Neural progenitor cell (in vitro differentiated cells): ENCODE measurements around the gene SSBP2. TPM values are rescaled to one million over a fixed set of nuclear protein-coding genes. Genes with fewer than 3 reads are reported as not detected.

Experiments used
- DNase-seq: peaks from one replicate; pipeline ENCODE4 v3.0.0-alpha.2; 2016; ENCODE audit warnings: low spot score
- H2AFZ ChIP-seq: fragments of 200-600 bp; sonication (generic); replicated peaks from 2 replicates; pipeline ENCODE4 v1.6.1; 2016; ENCODE audit warnings: antibody characterized with exemption
- H3F3A ChIP-seq: fragments of 200-600 bp; sonication (generic); 2 replicates; pipeline ENCODE4 v1.6.1; 2016; ENCODE audit warnings: antibody characterized with exemption, low read depth
- H3K27ac ChIP-seq: fragments of 200-600 bp; sonication (generic); 2 replicates; pipeline ENCODE4 v1.5.1; 2016; ENCODE audit warnings: mild to moderate bottlenecking
- H3K27me3 ChIP-seq: fragments of 200-600 bp; sonication (generic); 2 replicates; pipeline ENCODE4 v1.6.1; 2016; ENCODE audit warnings: mild to moderate bottlenecking, moderate library complexity
- H3K36me3 ChIP-seq: fragments of 200-600 bp; sonication (generic); 2 replicates; pipeline ENCODE4 v1.5.1; 2016
- H3K4me1 ChIP-seq: fragments of 200-600 bp; sonication (generic); 2 replicates; pipeline ENCODE4 v1.6.1; 2016; ENCODE audit warnings: mixed run types
- H3K4me2 ChIP-seq: fragments of 200-600 bp; sonication (generic); 2 replicates; pipeline ENCODE4 v1.6.1; 2016
- H3K4me3 ChIP-seq: fragments of 200-600 bp; sonication (generic); 2 replicates; pipeline ENCODE4 v1.5.1; 2016
- H3K79me2 ChIP-seq: fragments of 200-600 bp; sonication (generic); 2 replicates; pipeline ENCODE4 v1.6.1; 2016; ENCODE audit warnings: low read depth
- H3K9ac ChIP-seq: fragments of 200-600 bp; sonication (generic); 2 replicates; pipeline ENCODE4 v1.6.1; 2016
- H3K9me3 ChIP-seq: fragments of 200-600 bp; sonication (generic); 2 replicates; pipeline ENCODE4 v1.5.1; 2016; ENCODE audit warnings: low read depth
- H4K20me1 ChIP-seq: fragments of 200-600 bp; sonication (generic); 2 replicates; pipeline ENCODE4 v1.6.1; 2016; ENCODE audit warnings: low read depth
- H3K27ac Mint-ChIP-seq: 3 replicates; pipeline ENCODE4 v1.8.0; 2021; ENCODE audit warnings: mixed read lengths
- H3K27me3 Mint-ChIP-seq: 2 replicates; pipeline ENCODE4 v1.8.0; 2022; ENCODE audit warnings: low read depth, mild to moderate bottlenecking, inconsistent platforms, moderate library complexity, mixed read lengths; ENCODE audit not compliant: insufficient read depth
- H3K36me3 Mint-ChIP-seq: 3 replicates; pipeline ENCODE4 v1.8.0; 2021; ENCODE audit warnings: mixed read lengths
- H3K4me1 Mint-ChIP-seq: 3 replicates; pipeline ENCODE4 v1.8.0; 2021; ENCODE audit warnings: mixed read lengths
- H3K4me3 Mint-ChIP-seq: 3 replicates; pipeline ENCODE4 v1.8.0; 2021; ENCODE audit warnings: mild to moderate bottlenecking, moderate library complexity, mixed read lengths
- H3K9me3 Mint-ChIP-seq: 3 replicates; pipeline ENCODE4 v1.8.0; 2020; ENCODE audit warnings: mixed read lengths
- CTCF ChIP-seq: fragments of 200-600 bp; sonication (generic); IDR thresholded peaks from 2 replicates; pipeline ENCODE4 v1.5.1; 2017; ENCODE audit warnings: antibody characterized with exemption, mild to moderate bottlenecking
- EZH2 ChIP-seq: fragments of 200-600 bp; sonication (generic); IDR thresholded peaks from 2 replicates; pipeline ENCODE4 v1.6.1; 2017; ENCODE audit warnings: antibody characterized with exemption, mild to moderate bottlenecking, moderate library complexity
- EZH2phosphoT487 ChIP-seq: fragments of 200-600 bp; sonication (generic); IDR thresholded peaks from 2 replicates; pipeline ENCODE4 v1.6.1; 2017; ENCODE audit warnings: antibody characterized with exemption
- total RNA-seq: library from RNA; depleted of rRNA; stranded (reverse); fragments of >200 nt; gene quantifications from 2 replicates; pipeline ENCODE4 v1.2.3, GENCODE V29; 2015; ENCODE audit warnings: low replicate concordance

The SSBP2 gene
- total RNA-seq, 1 donor from 2014 or later = 175 TPM

- peak overlapping the region; percentile 84 for H3K4me2 ChIP-seq
- peak overlapping the region; percentile 84 for H3K4me3 ChIP-seq
- peaks cover 70% of the 10 kb centered on the region for H3K4me1 ChIP-seq
- Mint-ChIP-seq H3K4me1 (peaks cover 50% of the 10 kb centered on the region), H3K9me3 (peaks cover 3% of the 10 kb centered on the region), H3K27ac (no peak overlapping the region), H3K27me3 (no peaks in the 10 kb centered on the region), H3K4me3 (peak overlapping the region; percentile 94), H3K36me3 (peaks cover 3% of the 10 kb centered on the region)
- H3F3A ChIP-seq = peaks cover 25% of the 10 kb centered on the region
- H3K79me2 ChIP-seq = peaks cover 71% of the 10 kb centered on the region
- H3K9me3 ChIP-seq = no peaks in the 10 kb centered on the region
- H3K27me3 ChIP-seq = no peaks in the 10 kb centered on the region
- no peak overlapping the region for H3K9ac ChIP-seq
- no peak for DNase-seq
- H3K27ac ChIP-seq = no peak overlapping the region
- no peaks in the 10 kb centered on the region for H3K36me3 ChIP-seq
- H2AFZ ChIP-seq = no peak overlapping the region
- peaks cover 60% of the 10 kb centered on the region for H4K20me1 ChIP-seq
- no peak for TF ChIP-seq EZH2
- no peak for TF ChIP-seq CTCF
- no peak for TF ChIP-seq EZH2phosphoT487
These were observed 2.3 kb downstream of the SSBP2 start for GRCh38 chr5:81748556-81748955.

GRCh38 chr5:81747030-81747429 is 3.9 kb downstream of the SSBP2 start:
- Mint-ChIP-seq H3K4me3 (no peak overlapping the region), H3K27ac (no peak overlapping the region), H3K36me3 (peaks cover 11% of the 10 kb centered on the region), H3K27me3 (no peaks in the 10 kb centered on the region), H3K4me1 (peaks cover 36% of the 10 kb centered on the region), H3K9me3 (peaks cover 3% of the 10 kb centered on the region)
- H3K4me1 ChIP-seq = peaks cover 54% of the 10 kb centered on the region
- H3K9ac ChIP-seq = no peak overlapping the region
- no peak overlapping the region for H3K4me3 ChIP-seq
- no peak for DNase-seq
- peaks cover 10% of the 10 kb centered on the region for H3F3A ChIP-seq
- no peaks in the 10 kb centered on the region for H3K36me3 ChIP-seq
- H3K4me2 ChIP-seq = peak overlapping the region; percentile 84
- peaks cover 86% of the 10 kb centered on the region for H3K79me2 ChIP-seq
- H3K9me3 ChIP-seq = no peaks in the 10 kb centered on the region
- H2AFZ ChIP-seq = no peak overlapping the region
- no peak for TF ChIP-seq CTCF
- no peak for TF ChIP-seq EZH2
- TF ChIP-seq EZH2phosphoT487 = no peak
- H4K20me1 ChIP-seq = peaks cover 71% of the 10 kb centered on the region
- H3K27ac ChIP-seq = no peak overlapping the region
- no peaks in the 10 kb centered on the region for H3K27me3 ChIP-seq

- no peak overlapping the region for H2AFZ ChIP-seq
- H3K9me3 ChIP-seq = no peaks in the 10 kb centered on the region
- H3K4me1 ChIP-seq = peaks cover 15% of the 10 kb centered on the region
- H3K4me3 ChIP-seq = no peak overlapping the region
- Mint-ChIP-seq H3K27ac (no peak overlapping the region), H3K36me3 (peaks cover 37% of the 10 kb centered on the region), H3K4me1 (peaks cover 3% of the 10 kb centered on the region), H3K4me3 (no peak overlapping the region), H3K9me3 (peaks cover 19% of the 10 kb centered on the region), H3K27me3 (peaks cover 3% of the 10 kb centered on the region)
- no peak overlapping the region for H3K4me2 ChIP-seq
- H3K79me2 ChIP-seq = peaks cover 100% of the 10 kb centered on the region
- no peaks in the 10 kb centered on the region for H3K36me3 ChIP-seq
- H3K9ac ChIP-seq = no peak overlapping the region
- H3K27ac ChIP-seq = no peak overlapping the region
- no peak for DNase-seq
- H3K27me3 ChIP-seq = no peaks in the 10 kb centered on the region
- peaks cover 58% of the 10 kb centered on the region for H4K20me1 ChIP-seq
- H3F3A ChIP-seq = peaks cover 5% of the 10 kb centered on the region
- TF ChIP-seq CTCF = no peak
- TF ChIP-seq EZH2phosphoT487 = no peak
- TF ChIP-seq EZH2 = no peak
These were observed 10.1 kb downstream of the SSBP2 start for GRCh38 chr5:81740758-81741157.
